ENCODE measurements around the gene CIB4.
"Not testable (repeated sequence)": the region's sequence is repeated elsewhere in the genome, so short reads cannot be mapped to it uniquely, and the experiment has no call there.

The CIB4 gene

GRCh38 chr2:26666671-26667070, 25.5 kb upstream of the CIB4 start:
- no peak for DNase-seq (ENCODE audit: low read depth)

DNA sequence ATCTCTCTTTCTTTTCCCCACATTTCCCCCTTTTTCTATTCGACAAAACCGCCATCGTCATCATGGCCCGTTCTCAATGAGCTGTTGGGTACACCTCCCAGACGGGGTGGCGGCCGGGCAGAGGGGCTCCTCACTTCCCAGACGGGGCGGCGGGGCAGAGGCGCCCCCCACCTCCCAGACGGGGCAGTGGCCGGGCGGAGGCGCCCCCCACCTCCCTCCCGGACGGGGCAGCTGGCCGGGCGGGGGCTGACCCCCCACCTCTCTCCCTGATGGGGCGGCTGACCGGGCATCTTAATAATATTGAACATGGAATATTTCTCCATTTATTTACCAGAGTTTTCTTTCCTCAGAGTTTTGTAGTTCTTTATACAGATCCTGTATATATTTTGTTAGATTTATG, 24.1 kb upstream of the CIB4 start:
- not testable (repeated sequence) for DNase-seq (ENCODE audit: low read depth)

DNA sequence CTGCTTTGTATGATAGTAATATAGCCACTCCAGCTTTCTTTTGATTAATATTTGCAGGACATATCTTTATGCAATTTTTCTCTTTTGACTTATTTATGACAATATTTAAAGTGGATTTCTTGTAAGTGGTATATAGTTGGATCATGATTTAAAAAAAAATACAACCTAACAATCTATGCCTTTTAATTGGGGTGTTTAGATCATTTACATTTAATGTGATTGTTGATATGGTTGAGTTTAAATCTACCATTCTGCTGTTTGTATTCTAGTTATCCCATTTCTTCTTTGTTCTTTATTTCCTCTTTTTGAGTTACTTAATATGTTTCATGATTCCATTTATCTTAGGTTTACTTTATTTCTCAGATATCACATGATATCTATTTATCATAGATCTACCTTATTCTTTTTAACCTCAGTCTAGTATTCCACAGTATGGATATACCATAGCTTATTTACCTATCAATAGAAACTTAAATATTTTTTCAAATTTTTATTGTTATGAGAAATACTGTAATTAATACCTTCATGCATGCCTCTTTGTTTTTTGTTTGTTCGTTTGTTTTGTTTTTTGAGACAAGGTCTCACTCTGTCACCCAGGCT, 19.3 kb upstream of the CIB4 start:
- DNase-seq (ENCODE audit: low read depth): no peak

DNA sequence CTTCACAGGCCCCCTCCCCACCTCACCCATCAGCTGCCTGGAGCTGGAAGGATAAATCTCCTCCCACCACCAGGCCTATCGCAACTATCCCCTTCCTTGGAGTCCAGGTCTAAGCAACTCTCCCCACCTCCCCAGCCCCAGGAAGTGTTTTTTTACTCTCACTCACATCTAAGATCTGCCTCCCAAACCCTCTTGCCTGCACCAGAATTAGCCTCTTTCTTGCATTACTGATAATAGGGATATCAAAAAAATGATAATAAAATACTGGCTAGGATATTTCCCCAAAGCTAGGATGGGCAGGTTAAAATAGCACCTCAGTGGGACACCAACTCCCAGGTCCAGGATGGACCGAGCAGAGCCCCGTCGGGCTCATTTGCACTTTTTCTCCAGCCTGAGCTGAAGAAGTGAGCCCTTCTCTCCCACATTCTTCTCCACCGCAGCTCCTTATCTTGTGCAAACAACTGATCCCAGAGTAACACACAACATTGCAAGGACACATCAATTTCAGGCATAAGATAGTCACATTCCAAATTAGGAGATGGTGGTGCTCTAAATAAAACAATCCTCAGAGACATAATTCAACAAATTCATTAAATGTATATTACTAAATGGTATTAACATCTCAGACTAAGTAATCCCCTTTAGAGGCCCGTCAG, 17.7 kb upstream of the CIB4 start:
- DNase-seq (ENCODE audit: low read depth): no peak

- DNase-seq (ENCODE audit: low read depth): no peak
Observed at GRCh38 chr2:26657265-26657664, 16.1 kb upstream of the CIB4 start.

- DNase-seq (ENCODE audit: low read depth): no peak
Observed at GRCh38 chr2:26655611-26656195, 14.5 kb upstream of the CIB4 start.

DNA sequence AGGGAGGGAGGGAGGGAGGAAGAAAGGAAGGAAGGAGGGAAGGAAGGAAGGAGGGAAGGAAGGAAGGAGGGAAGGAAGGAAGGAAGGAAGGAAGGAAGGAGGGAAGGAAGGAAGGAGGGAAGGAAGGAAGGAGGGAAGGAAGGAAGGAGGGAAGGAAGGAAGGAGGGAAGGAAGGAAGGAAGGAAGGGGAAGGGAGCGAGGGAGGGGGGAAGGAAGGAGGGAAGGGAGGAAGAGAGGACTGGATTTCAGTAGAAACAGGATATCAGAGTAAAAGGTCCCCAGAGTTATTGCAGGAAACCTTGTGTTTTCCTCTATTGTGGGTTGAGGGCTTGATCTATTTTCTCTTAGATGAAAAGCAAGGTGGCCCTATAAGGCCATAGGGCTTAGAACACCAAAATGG, 14.0 kb upstream of the CIB4 start:
- DNase-seq (ENCODE audit: low read depth): not testable (repeated sequence)

GRCh38 chr2:26654061-26654340, 12.8 kb upstream of the CIB4 start:
- no peak for DNase-seq (ENCODE audit: low read depth)

DNA sequence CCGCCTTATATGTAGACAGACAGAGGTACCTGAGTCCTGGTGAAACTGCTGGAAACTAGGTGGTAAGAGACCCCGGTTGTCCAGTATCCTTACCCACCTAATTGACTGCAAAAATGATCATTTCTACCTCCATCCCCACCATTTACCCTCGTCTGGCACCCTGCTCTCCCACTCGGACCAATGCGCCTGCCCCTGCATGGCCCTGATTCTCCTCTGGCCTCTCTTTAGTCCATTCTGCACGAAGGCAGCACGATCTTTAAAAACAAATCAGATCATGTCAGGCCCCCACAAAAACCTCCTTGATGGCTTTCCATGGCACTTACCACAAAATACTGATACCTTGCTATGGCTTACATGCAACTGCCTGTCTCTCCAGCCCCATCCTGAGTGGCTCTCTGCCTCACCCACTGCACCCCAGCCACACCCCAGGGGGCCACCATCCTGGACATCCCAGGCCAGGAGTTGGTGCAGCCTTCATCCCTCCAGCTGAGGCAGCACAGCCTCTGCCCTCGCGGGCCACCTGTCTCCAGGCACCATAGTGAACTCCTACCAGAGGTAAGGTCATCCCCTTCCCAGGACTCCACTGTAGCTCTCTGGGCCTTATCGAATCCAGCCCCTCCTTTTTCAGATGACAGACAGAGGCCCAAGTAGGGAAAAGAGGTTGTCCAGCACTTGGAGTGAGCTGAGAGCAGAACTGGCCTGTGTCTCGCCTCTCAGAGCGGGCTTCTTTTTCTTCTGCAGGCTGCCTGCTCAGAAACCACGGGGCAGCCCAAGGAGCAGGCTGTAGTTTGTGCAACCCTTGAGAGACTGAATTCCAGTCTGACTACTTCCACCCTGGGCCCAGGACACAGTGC, 12.3 kb upstream of the CIB4 start:
- DNase-seq (ENCODE audit: low read depth): no peak

- no peak for DNase-seq (ENCODE audit: low read depth)
Observed at GRCh38 chr2:26652361-26653041, 11.3 kb upstream of the CIB4 start.

- no peak for DNase-seq (ENCODE audit: low read depth)
Observed at GRCh38 chr2:26651799-26652198, 10.6 kb upstream of the CIB4 start.

DNA sequence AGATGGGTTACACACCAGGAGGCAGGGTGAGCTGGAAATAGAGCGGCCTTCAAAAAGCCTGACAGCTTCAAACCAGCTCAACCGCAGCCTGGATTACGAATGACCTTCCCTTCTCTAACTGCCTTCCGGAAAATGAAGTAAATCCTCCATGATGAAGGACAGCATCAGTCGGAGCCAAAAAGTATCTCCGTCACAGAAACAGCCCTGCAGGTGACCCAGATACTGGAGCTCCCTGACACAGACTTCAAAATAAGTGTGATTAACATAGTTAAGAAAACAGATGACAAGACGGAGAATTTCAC, 10.3 kb upstream of the CIB4 start:
- DNase-seq (ENCODE audit: low read depth): no peak

DNA sequence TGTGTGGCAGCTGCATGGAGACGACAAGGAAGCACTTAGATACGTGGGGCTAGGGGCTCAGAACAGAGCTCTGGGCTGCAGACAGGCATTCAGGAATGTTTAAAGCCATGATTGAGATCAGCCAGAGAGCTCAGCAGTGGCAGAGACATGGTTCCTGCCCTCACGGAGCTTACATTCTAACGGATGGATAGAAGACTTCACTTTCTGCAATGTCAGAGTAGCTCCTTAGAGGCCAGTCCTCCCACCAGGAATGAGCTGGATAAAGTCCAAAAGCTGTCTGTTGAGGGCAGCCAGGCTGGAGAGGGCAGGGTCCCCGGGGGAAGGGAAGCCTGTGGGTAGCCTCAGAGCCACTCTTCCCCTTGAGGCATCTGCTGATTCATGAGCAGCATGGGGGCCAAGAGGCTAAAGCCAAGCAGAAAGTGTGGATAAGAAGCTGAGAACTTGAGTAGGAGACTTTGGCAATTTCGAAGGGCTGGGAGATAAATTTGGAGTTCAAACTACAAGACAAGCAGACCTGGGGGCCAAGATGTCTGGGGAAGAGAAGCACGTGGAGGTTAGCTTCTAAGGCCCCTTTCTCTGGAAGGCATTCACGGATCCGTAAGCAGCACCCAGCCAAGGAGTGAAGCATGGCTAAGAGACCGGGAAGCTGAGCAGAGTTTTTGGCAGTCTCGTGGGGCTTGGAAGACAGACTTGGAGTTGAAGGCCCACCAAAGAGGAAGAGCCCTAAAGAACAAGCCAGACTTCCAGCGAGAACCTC, 9.7 kb upstream of the CIB4 start:
- DNase-seq (ENCODE audit: low read depth): no peak

DNA sequence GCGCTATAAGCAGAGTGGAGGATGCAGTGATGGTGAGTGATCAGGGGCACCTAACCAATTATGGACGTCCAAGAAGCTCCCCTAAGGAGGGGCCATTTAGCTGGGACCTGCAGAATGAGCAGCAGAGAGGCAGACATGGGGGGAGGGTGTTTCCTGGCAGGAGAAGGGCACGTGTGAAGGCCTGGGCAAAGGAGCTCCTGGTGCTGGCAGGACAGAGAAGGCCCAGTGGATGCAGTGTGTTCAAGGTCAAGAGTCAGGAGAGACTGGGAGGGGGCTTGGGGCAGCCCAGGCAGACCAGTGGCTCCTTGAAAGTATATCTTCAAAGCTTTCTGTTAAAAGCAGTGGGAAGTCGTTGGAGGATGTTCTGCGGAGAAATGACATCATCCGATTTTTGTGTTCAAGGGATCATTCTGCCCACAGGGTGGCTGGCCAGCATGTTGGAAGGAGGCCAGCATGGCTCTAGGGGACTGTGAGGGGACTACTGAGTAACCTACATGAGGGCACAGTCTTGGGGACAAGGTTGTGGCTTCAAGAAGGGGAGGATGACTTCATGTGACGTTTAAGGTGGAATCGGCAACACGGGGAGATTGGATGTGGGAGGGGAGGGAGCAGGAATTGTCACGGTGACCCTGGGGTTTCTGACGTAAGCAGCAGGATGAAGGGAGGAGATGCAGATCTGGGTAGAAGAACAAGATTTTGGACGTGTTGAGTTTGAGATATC, 9.0 kb upstream of the CIB4 start:
- DNase-seq (ENCODE audit: low read depth): no peak

DNA sequence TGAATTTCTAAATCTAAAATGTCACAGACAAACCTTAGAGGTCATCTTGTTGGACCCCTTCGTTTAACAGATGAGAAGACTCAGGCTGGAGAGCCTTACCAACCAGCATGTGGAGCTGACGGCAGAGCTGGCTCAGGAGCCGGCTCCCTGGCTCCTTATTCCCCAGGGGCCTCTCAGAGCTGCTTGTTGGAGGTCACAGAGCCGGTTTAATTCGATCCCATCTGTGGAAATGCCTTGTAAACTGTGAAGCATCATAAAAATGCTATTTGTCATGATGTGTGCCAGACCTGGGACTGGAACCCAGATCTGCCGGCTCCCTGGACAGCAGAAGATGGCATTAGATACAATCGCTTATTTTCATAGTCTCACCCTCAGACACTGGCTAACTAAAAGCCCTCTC, 8.2 kb upstream of the CIB4 start:
- DNase-seq (ENCODE audit: low read depth): no peak

DNA sequence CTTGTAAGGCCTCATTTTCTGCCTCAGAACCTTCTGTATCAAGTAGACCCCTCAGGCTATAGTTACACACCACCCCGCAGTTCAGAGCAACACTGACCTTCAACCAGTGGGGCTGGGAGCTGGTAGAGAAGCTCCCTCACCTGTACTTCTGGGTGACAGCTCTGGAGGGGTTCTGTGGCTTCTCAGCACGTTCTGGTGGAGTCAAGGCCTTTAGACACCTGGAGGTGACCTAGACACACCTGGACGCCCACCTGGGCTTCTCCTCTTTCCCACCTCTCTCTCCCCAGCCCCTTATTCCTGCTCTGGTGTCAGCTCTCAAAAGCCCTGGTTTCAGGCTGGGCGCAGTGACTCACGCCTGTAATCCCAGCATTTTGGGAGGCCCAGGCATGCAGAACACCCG, 7.3 kb upstream of the CIB4 start:
- no peak for DNase-seq (ENCODE audit: low read depth)

- no peak for DNase-seq (ENCODE audit: low read depth)
Observed at GRCh38 chr2:26647981-26648380, 6.8 kb upstream of the CIB4 start.

- DNase-seq (ENCODE audit: low read depth): no peak
Observed at GRCh38 chr2:26646986-26647672, 6.0 kb upstream of the CIB4 start.

DNA sequence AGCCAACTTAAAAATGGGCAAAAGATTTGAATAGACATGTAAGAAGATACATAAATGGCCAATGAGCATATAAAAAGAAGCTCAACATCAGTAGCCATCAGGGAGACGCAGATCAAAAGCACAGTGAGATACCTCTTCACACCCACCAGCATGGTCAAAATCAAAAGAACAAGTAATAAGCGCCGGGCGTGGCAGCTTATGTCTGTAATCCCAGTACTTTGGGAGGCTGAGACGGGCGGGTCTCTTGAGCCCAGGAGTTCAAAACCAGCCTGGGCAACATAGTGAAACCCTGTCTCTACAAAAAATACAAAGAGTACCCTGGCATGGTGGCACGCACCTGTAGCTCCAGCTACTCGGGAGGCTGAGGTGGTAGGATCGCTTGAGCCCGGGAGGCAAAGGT, 4.6 kb upstream of the CIB4 start:
- DNase-seq (ENCODE audit: low read depth): no peak

DNA sequence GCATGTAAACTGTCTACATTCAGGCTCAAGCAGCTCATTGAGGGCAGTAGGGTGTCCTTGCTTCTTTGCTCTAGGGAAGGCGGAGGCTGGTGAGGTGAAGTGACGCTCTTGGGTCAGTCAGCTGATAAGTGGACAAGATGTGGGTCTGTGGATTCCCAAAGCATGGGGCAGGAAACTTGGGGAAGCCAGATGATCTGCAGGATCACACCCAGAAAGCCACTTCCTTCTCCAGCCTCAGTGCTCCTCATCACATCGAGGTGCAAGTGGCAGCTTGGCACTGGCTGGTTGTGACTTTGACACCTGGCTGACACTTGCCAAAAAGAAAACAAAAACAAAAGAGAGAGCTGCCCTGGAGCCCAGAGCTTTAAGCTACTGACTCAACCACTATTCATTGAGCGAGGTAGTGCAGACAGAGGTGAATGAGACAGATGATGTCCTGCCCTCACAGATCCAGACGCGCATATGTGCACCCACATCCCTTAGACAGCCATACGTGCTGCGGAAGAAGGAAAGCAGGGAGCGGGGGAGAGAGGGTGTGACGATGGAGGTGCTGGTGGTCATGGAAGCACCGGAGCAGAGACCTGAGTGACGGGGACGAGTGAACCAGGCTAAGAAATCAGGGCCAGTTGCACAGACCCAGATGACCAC, 3.1 kb upstream of the CIB4 start:
- DNase-seq (ENCODE audit: low read depth): no peak

Measured in stimulated activated CD8-positive, alpha-beta memory T cell treated with anti-CD3 and anti-CD28 coated beads, Interleukin-12 subunit alpha, Interleukin-12 subunit beta, amount 100 ng/mL, for 4 hours (primary cell).